Body of pancreas (tissue), 4 donors: ENCODE measurements around the gene ELK1. TPM values are rescaled to one million over a fixed set of nuclear protein-coding genes. Genes with fewer than 3 reads are reported as not detected.

ENCODE experiments used
- ATAC-seq: fragments of 150-250 bp; one replicate; pipeline ENCODE4 v1.9.1; 2016
- DNase-seq, 4 donors: peaks; one replicate each; pipeline ENCODE4 v3.0.0-alpha.2; 2019
- H3K27ac ChIP-seq, 4 donors: fragments of 200-600 bp; sonication (generic); 1 replicate in 3 of 4; 2 replicates in 1 of 4; pipeline versions ENCODE4 v1.5.1 to v1.6.1; 2016 to 2019; ENCODE audit warnings: mild to moderate bottlenecking in 1 of 4, mixed read lengths in 1 of 4, moderate library complexity in 1 of 4
- H3K27me3 ChIP-seq, 2 donors: fragments of 200-600 bp; sonication (generic); one replicate each; pipeline ENCODE4 v1.6.0; 2016; ENCODE audit warnings: mild to moderate bottlenecking in 1 of 2
- H3K36me3 ChIP-seq, 2 donors: fragments of 200-600 bp; sonication (generic); replicated peaks in 1 of 2; 2 replicates each; pipeline ENCODE4 v1.5.1; 2016; ENCODE audit warnings: low read depth in 2 of 2; ENCODE audit not compliant: insufficient read depth in 1 of 2
- H3K4me1 ChIP-seq: fragments of 200-600 bp; sonication (generic); one replicate; pipeline ENCODE4 v1.6.0; 2016
- H3K4me3 ChIP-seq, 2 donors: fragments of 200-600 bp; sonication (generic); 1 replicate in 1 of 2; 2 replicates in 1 of 2; pipeline ENCODE4 v1.5.1; 2016 to 2019
- H3K9me3 ChIP-seq, 3 donors: fragments of 200-600 bp; sonication (generic); 1 replicate in 2 of 3; 2 replicates in 1 of 3; pipeline ENCODE4 v1.5.1; 2016
- POLR2A ChIP-seq, 3 donors: fragments of 450-650 bp; IDR thresholded peaks; one replicate each; pipeline ENCODE4 v1.6.1; 2016; ENCODE audit warnings: antibody characterized with exemption in 3 of 3, mild to moderate bottlenecking in 2 of 3
- WGBS, 2 donors: methylation state at CpG; one replicate each; pipeline ENCODE4 v1.1.5; 2017; 5-methylcytosine and 5-hydroxymethylcytosine counted together
- intact Hi-C: fragments of 100-400 bp; cut with DNase I; formaldehyde crosslinking; loops from one replicate; pipeline ENCODE4 v1.15.1; 2023
- total RNA-seq, 2 donors: library from RNA; depleted of rRNA; stranded (reverse); fragments of >200 nt; gene quantifications; one replicate each; pipeline ENCODE4 v1.1.0, GENCODE V29; 2016
- TF ChIP-seq, protein P1 (sequence below), 7 experiments: fragments of 450-650 bp in 4 of 7; fragments of 200-600 bp in 3 of 7; sonication (generic) in 3 of 7; IDR thresholded peaks; one replicate each; pipeline ENCODE4 v1.5.1; 2016 to 2019; ENCODE audit warnings: antibody characterized with exemption in 7 of 7

ELK1 gene
- total RNA-seq, 2 donors from 2014 or later, result 6.9 to 9.9 TPM

DNA sequence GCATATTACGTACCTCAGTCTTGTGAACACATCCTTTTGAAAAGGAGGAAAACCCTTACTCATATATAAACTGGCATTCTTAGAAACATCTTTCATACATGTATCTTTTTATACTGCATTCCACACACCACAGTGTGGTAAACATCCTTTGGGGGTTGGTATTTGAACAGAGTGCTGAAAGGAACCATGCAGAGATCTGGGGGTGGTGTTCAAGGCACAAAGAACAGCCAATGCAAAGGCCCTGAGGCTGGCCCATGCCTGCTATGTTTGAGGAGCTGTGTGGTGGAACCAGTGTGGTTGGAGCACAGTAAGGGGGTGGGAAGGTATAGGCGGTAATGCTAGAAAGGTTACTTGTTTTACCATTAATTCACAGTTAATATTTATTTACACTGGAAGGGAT, 2.0 kb downstream of the ELK1 start:
- no peak for ATAC-seq

DNA sequence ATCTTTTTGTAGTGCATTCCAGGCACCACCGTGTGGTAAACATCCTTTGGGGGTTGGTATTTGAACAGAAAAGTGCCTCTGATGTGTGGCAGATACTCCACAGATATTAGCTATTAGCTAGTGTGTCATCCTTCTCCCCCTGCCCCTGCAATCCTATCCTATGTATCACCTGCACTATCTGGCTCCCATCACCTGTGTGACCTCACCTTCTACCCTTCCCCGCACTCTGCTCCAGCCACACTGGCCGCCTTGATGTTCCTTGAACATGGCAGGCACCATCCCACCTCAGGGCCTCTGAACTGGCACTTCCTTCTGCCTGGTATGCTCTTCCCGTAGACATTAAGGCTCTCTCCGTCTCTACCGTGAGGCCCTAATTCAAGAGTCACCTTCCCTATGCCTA, 3.7 kb downstream of the ELK1 start:
- Histone ChIP-seq H3K9me3 (no peaks in the 10 kb centered on the region), H3K27ac (no peak overlapping the region), H3K4me1 (peaks cover 17% of the 10 kb centered on the region), H3K36me3 (no peaks in the 10 kb centered on the region), H3K27me3 (no peaks in the 10 kb centered on the region), H3K4me3 (no peak overlapping the region)
- intact Hi-C loops, result no loop called here
- no peak for TF ChIP-seq POLR2A (IDR thresholded peaks at IDR 0.05)
- TF ChIP-seq, protein P1, sequence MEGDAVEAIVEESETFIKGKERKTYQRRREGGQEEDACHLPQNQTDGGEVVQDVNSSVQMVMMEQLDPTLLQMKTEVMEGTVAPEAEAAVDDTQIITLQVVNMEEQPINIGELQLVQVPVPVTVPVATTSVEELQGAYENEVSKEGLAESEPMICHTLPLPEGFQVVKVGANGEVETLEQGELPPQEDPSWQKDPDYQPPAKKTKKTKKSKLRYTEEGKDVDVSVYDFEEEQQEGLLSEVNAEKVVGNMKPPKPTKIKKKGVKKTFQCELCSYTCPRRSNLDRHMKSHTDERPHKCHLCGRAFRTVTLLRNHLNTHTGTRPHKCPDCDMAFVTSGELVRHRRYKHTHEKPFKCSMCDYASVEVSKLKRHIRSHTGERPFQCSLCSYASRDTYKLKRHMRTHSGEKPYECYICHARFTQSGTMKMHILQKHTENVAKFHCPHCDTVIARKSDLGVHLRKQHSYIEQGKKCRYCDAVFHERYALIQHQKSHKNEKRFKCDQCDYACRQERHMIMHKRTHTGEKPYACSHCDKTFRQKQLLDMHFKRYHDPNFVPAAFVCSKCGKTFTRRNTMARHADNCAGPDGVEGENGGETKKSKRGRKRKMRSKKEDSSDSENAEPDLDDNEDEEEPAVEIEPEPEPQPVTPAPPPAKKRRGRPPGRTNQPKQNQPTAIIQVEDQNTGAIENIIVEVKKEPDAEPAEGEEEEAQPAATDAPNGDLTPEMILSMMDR (IDR thresholded peaks at IDR 0.05), result no peak
- WGBS, 2 donors, result 83 to 87% methylated on average over 6 of the region's 6 CpGs
- ATAC-seq, result no peak
- DNase-seq, result no peak

More for the DNA sequence above, 2.0 kb downstream of the ELK1 start:
- H3K27me3 ChIP-seq, result no peaks in the 10 kb centered on the region
- no peak for TF ChIP-seq POLR2A (IDR thresholded peaks at IDR 0.05)
- TF ChIP-seq, protein P1 (IDR thresholded peaks at IDR 0.05), result no peak
- no peak overlapping the region for H3K4me3 ChIP-seq
- no peaks in the 10 kb centered on the region for H3K9me3 ChIP-seq
- H3K36me3 ChIP-seq, result no peaks in the 10 kb centered on the region
- no peak overlapping the region for H3K27ac ChIP-seq
- H3K4me1 ChIP-seq, result peaks cover 20% of the 10 kb centered on the region
- intact Hi-C loops, result no loop called here
- DNase-seq, result no peak
- WGBS, 2 donors, result 71 to 82% methylated on average over 2 of the region's 2 CpGs

DNA sequence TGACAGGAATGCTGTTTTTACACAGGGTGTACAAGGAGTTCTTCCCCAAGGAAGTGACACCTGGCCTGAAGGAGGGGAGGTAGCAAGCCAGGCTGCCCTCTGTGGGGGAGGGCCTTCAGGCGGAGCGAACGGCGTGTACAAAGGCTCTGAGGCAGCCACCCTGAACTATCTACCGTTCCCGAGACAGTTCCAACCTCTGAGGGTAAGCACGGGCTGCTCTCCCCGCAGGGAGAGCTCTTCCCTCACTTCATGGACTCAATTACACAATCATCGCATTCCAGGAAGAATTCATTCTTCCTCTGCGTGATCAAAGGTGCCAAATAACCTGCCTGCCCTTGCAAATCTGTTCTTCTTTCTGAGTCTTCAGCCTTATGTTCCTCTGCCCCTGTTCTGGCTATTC, 4.8 kb downstream of the ELK1 start:
- H3K9me3 ChIP-seq, result no peaks in the 10 kb centered on the region
- ATAC-seq (no peak), DNase-seq (no peak)
- TF ChIP-seq POLR2A (IDR thresholded peaks at IDR 0.05), result no peak
- TF ChIP-seq, protein P1 (IDR thresholded peaks at IDR 0.05), result no peak
- H3K36me3 ChIP-seq, result no peaks in the 10 kb centered on the region
- no peaks in the 10 kb centered on the region for H3K27me3 ChIP-seq
- H3K27ac ChIP-seq, result no peak overlapping the region
- 55 to 79% methylated on average over 5 to 10 of the region's 10 CpGs for WGBS, 2 donors
- peaks cover 12% of the 10 kb centered on the region for H3K4me1 ChIP-seq
- intact Hi-C loops, result no loop called here
- no peak overlapping the region for H3K4me3 ChIP-seq

DNA sequence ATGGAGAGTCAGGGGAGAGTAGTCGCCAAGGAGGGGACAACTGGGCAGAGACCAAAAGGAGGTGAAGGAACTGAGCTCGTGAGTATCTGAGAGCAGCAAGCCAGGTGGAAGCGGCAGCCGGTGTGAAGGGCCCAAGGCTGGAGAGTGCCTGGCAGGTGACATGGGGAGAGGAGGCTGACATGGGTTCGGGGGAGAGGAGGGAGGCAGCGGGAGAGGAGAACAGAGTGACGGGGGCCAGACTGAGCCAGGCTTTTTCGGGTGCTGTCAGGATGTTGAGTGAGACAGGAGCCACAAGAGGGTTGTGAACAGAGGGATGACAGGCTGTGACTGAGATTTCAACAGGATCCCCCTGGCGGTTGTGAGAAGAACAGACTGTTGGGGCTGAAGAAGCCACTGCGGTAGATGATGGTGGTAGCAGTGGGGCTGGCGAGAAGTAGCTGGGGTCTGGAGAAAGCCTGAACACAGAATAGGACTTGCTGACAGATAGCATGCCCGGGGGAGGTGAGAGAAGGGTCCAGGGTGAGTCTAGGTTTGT, 5.7 kb downstream of the ELK1 start:
- intact Hi-C loops, result no loop called here
- TF ChIP-seq, protein P1 (IDR thresholded peaks at IDR 0.05), result peak in 4 of 7 experiments; percentile 19 to 33 (median 22)
- no peak for TF ChIP-seq POLR2A (IDR thresholded peaks at IDR 0.05)
- no peak for DNase-seq
- Histone ChIP-seq H3K27ac (no peak overlapping the region), H3K4me3 (no peak overlapping the region), H3K4me1 (peaks cover 12% of the 10 kb centered on the region), H3K27me3 (no peaks in the 10 kb centered on the region), H3K9me3 (no peaks in the 10 kb centered on the region), H3K36me3 (no peaks in the 10 kb centered on the region)
- 61 to 70% methylated on average over 8 to 12 of the region's 12 CpGs for WGBS, 2 donors
- ATAC-seq, result no peak

DNA sequence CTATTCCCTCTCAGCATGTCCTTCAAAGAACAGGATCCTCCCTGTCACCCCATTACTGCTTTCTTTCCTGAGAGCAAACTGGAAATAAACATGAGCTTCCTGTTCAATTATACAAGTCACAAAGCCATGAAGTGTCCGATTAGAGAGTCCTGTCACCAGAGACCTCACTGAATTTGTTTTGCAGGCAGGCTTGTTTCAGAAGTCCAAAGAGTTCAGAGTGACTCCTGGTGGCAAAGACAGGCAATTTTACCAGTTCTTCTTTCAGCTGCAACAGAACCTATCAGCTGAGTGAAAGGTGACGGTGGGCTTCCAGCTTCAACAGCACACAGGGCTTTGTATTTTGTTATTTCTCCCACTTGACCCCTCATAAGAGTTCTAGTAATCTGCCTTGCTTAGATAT, 6.4 kb downstream of the ELK1 start:
- Histone ChIP-seq H3K27me3 (no peaks in the 10 kb centered on the region), H3K36me3 (no peaks in the 10 kb centered on the region), H3K4me3 (no peak overlapping the region), H3K27ac (no peak overlapping the region), H3K9me3 (no peaks in the 10 kb centered on the region), H3K4me1 (peaks cover 7% of the 10 kb centered on the region)
- 30 to 50% methylated on average over 1 to 2 of the region's 2 CpGs for WGBS, 2 donors
- no peak for TF ChIP-seq POLR2A (IDR thresholded peaks at IDR 0.05)
- TF ChIP-seq, protein P1 (IDR thresholded peaks at IDR 0.05), result peak in 3 of 7 experiments; percentile 10 to 34 (median 17)
- no peak for ATAC-seq
- no peak for DNase-seq
- intact Hi-C loops, result no loop called here
